ENCODE results near the gene WDR70. TPM values are rescaled to one million over a fixed set of nuclear protein-coding genes. Genes with fewer than 3 reads are reported as not detected.
A peak's percentile ranks its signal among the peaks of the same experiment; 100 is the strongest.
"Not testable (repeated sequence)": the region's sequence is repeated elsewhere in the genome, so short reads cannot be mapped to it uniquely, and the experiment has no call there.

The WDR70 gene
- total RNA-seq: 18.7 TPM
- long read RNA-seq, transcript WDR70-201 (18 exons, 2,983 nt): major isoform, 8 of 13 reads
- long read RNA-seq, partial matches to known transcripts: 1 of 13 reads
- long read RNA-seq, other reads (novel, unspliced or antisense): 4 of 13 reads

GRCh38 chr5:37379100-37379628 lies at the start of gene WDR70:
TSS of gene WDR70 (plus strand) at chr5:37379318. CDS start at chr5:37379368, 50 bp downstream.
- peak within 1 kb of the TSS; percentile 98 for H3K4me3 ChIP-seq
- intact Hi-C loops (cut with micrococcal nuclease); H3K9me3 ChIP-seq (replicated peaks); H3K27me3 ChIP-seq (ENCODE audit: low read depth): not testable (repeated sequence)
- H3K27ac ChIP-seq (replicated peaks): peak within 1 kb of the TSS; percentile 82
- peaks cover 26% of the 10 kb centered on the region for H3K36me3 ChIP-seq
- DNase-seq: peak; percentile 85
- TF ChIP-seq, protein P1, sequence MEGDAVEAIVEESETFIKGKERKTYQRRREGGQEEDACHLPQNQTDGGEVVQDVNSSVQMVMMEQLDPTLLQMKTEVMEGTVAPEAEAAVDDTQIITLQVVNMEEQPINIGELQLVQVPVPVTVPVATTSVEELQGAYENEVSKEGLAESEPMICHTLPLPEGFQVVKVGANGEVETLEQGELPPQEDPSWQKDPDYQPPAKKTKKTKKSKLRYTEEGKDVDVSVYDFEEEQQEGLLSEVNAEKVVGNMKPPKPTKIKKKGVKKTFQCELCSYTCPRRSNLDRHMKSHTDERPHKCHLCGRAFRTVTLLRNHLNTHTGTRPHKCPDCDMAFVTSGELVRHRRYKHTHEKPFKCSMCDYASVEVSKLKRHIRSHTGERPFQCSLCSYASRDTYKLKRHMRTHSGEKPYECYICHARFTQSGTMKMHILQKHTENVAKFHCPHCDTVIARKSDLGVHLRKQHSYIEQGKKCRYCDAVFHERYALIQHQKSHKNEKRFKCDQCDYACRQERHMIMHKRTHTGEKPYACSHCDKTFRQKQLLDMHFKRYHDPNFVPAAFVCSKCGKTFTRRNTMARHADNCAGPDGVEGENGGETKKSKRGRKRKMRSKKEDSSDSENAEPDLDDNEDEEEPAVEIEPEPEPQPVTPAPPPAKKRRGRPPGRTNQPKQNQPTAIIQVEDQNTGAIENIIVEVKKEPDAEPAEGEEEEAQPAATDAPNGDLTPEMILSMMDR (IDR thresholded peaks at IDR 0.05; ENCODE audit: borderline replicate concordance): peak; percentile 69
- H3K4me1 ChIP-seq: peaks cover 20% of the 10 kb centered on the region

DNA sequence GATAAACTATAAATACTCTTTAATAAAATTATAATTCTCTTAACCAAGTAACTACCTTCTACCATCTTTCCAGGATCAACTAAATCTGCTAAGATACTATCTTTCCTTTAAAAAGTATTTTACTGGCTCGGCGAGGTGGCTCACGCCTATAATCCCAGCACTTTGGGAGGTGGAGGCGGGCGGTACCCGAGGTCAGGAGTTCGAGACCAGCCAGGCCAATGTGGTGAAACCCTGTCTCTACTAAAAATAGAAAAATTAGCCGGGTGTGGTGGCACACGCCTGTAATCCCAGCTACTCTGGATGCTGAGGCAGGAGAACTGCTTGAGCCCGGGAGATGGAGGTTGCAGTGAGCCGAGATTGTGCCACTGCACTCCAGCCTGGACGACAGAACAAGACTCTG lies 44.4 kb upstream of the WDR70 start:
- H3K27me3 ChIP-seq (ENCODE audit: low read depth); intact Hi-C loops (cut with micrococcal nuclease); H3K27ac ChIP-seq (replicated peaks); DNase-seq; H3K9me3 ChIP-seq (replicated peaks); H3K4me1 ChIP-seq; H3K4me3 ChIP-seq: not testable (repeated sequence)
- peaks cover 88% of the 10 kb centered on the region for H3K36me3 ChIP-seq

DNA sequence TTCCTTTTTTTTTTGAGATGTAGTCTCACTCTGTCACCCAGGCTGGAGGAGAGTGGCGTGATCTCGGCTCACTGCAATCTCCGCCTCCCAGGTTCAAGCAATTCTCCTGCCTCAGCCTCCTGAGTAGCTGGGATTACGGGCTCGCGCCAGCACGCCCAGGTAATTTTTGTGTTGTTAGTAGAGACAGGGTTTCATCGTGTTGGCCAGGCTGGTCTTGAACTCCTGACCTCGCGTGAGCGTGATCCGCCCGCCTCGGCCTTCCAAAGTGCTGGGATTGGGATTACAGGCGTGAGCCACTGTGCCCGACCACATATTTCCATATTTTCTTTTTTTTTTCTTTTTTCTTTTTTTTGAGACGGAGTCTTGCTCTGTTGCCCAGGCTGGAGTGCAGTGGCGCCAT lies 36.4 kb upstream of the WDR70 start:
- H3K27ac ChIP-seq (replicated peaks); H3K9me3 ChIP-seq (replicated peaks); H3K4me1 ChIP-seq; H3K4me3 ChIP-seq; DNase-seq; intact Hi-C loops (cut with micrococcal nuclease); H3K27me3 ChIP-seq (ENCODE audit: low read depth): not testable (repeated sequence)
- H3K36me3 ChIP-seq: peaks cover 97% of the 10 kb centered on the region

GRCh38 chr5:37355161-37355560 lies 24.0 kb upstream of the WDR70 start:
- no peak overlapping the region for H3K4me3 ChIP-seq
- no peaks in the 10 kb centered on the region for H3K27me3 ChIP-seq (ENCODE audit: low read depth)
- peaks cover 84% of the 10 kb centered on the region for H3K36me3 ChIP-seq
- no peak overlapping the region for H3K27ac ChIP-seq (replicated peaks)
- TF ChIP-seq, protein P1 (IDR thresholded peaks at IDR 0.05; ENCODE audit: borderline replicate concordance): no peak
- no peak for DNase-seq
- intact Hi-C loops (cut with micrococcal nuclease): no loop called here
- no peaks in the 10 kb centered on the region for H3K4me1 ChIP-seq
- H3K9me3 ChIP-seq (replicated peaks): no peaks in the 10 kb centered on the region

DNA sequence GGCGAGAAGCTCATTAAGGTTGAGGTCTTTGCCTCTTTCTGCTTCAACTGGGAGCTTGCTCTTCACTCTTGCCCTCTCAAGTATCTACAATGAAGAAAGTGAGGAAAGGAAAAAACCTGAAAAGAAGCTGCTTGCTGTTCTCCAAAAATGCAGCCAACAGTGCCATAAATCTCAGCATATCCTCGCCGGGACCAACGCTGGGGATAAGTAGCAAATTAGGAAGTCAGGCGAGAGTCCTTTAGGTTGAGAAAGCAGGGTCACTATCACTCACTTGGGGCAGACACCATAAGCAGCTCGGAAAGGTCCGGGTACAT lies 8.6 kb upstream of the WDR70 start:
- Histone ChIP-seq H3K4me3 (peak overlapping the region; percentile 71), H3K36me3 (no peaks in the 10 kb centered on the region), H3K27ac (replicated peaks) (peak overlapping the region; percentile 84), H3K27me3 (ENCODE audit: low read depth) (no peaks in the 10 kb centered on the region), H3K4me1 (peaks cover 50% of the 10 kb centered on the region), H3K9me3 (replicated peaks) (no peaks in the 10 kb centered on the region)
- TF ChIP-seq, protein P1 (IDR thresholded peaks at IDR 0.05; ENCODE audit: borderline replicate concordance): no peak
- intact Hi-C loops (cut with micrococcal nuclease): no loop called here
- no peak for DNase-seq

GRCh38 chr5:37370864-37371726 lies 8.0 kb upstream of the WDR70 start, which contains the start of gene NUP155:
TSS of gene NUP155 (minus strand) at chr5:37371106. CDS start at chr5:37370977, 129 bp downstream.
- intact Hi-C loops (cut with micrococcal nuclease): no loop called here
- H3K27ac ChIP-seq (replicated peaks): peak within 1 kb of the TSS; percentile 84
- H3K27me3 ChIP-seq (ENCODE audit: low read depth): no peaks in the 10 kb centered on the region
- H3K4me3 ChIP-seq: peak within 1 kb of the TSS; percentile 71
- H3K4me1 ChIP-seq: peaks cover 46% of the 10 kb centered on the region
- no peaks in the 10 kb centered on the region for H3K36me3 ChIP-seq
- peak; percentile 89 for DNase-seq
- TF ChIP-seq, protein P1 (IDR thresholded peaks at IDR 0.05; ENCODE audit: borderline replicate concordance): peak; percentile 21
- no peaks in the 10 kb centered on the region for H3K9me3 ChIP-seq (replicated peaks)

Measured in left ventricle myocardium inferior (tissue), 1 donor.